GM12801 (cell line): ENCODE results near the gene CDKN1C.

ENCODE experiments used
- CTCF ChIP-seq: IDR thresholded peaks from one replicate; pipeline ENCODE4 v1.5.1; 2011; ENCODE audit warnings: control low read depth; ENCODE audit not compliant: insufficient read length; ENCODE audit errors: extremely low read depth

Gene CDKN1C

GRCh38 chr11:2855162-2855561 lies 30.4 kb downstream of the CDKN1C start:
- no peak for TF ChIP-seq CTCF

GRCh38 chr11:2853997-2854560 lies 31.5 kb downstream of the CDKN1C start:
- TF ChIP-seq CTCF = no peak

- no peak for TF ChIP-seq CTCF
Observed at GRCh38 chr11:2853401-2853800, 32.2 kb downstream of the CDKN1C start.

- TF ChIP-seq CTCF = no peak
Observed at GRCh38 chr11:2849994-2850770, 35.4 kb downstream of the CDKN1C start.

GRCh38 chr11:2848497-2848896 lies 37.1 kb downstream of the CDKN1C start:
- no peak for TF ChIP-seq CTCF

- no peak for TF ChIP-seq CTCF
Observed at GRCh38 chr11:2847561-2847960, 38.0 kb downstream of the CDKN1C start.

GRCh38 chr11:2846470-2846869 lies 39.1 kb downstream of the CDKN1C start:
- TF ChIP-seq CTCF = no peak
